Memory B cell (primary cell): ENCODE data around the gene GLG1.

Source experiments
- ATAC-seq: fragments of 150-1000 bp; cut with Tn5 transposase; 2 replicates; pipeline ENCODE4 v1.10.0; 2021; ENCODE audit warnings: low read depth, mild to moderate bottlenecking, moderate library complexity
- DNase-seq, 2 donors: peaks; one replicate each; pipeline ENCODE4 v3.0.0; 2022; ENCODE audit warnings: low spot score in 2 of 2
- H3K27ac Mint-ChIP-seq: one replicate; pipeline ENCODE4 v1.8.0; 2022; ENCODE audit warnings: mild to moderate bottlenecking, moderate library complexity, mixed read lengths
- H3K27me3 Mint-ChIP-seq: one replicate; pipeline ENCODE4 v1.8.0; 2022; ENCODE audit warnings: mixed read lengths
- H3K36me3 Mint-ChIP-seq: one replicate; pipeline ENCODE4 v1.8.0; 2022; ENCODE audit warnings: mild to moderate bottlenecking, mixed read lengths
- H3K4me1 Mint-ChIP-seq: one replicate; pipeline ENCODE4 v1.8.0; 2022; ENCODE audit warnings: mixed read lengths
- H3K4me3 Mint-ChIP-seq: one replicate; pipeline ENCODE4 v1.8.0; 2022; ENCODE audit warnings: mild to moderate bottlenecking, moderate library complexity, mixed read lengths
- H3K9me3 Mint-ChIP-seq: one replicate; pipeline ENCODE4 v1.8.0; 2022; ENCODE audit warnings: mixed read lengths

GLG1 gene

DNA sequence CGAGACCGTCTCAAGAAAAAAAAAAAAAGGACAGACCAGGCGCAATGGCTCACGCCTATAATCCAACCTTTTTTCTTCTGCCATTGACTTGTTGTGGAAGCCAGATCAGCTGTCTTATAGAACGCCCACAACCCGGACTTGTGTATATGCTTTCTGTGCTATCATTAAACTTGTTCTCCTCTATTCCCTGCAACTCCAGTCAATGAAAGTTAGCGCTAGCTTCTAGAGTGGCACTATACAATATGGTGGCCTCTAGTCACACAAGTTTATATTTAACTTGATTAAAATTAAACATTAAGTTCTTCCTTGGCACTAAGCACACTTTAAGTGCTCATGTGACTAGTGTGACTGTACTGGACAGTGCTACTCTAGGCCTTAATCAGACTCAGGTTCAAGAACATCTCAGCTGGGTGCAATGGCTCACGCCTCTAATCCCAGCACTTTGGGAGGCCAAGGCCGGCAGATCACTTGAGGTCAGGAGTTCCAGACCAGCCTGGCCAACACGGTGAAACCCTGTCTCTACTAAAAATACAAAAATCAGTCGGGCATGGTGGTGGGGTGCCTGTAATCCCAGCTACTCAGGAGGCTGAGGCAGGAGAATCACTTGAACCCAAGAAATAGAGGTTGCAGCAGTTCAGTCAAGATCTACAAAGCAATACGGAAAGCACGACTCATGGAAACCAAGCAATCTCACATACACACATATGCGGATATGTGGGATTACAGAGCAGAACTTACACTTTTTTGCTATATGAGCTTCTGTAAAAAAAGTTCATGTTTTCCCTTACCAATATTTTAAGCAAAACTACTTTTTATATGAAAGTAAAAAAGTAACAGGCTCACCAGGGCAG, 18.8 kb upstream of the GLG1 start:
- H3K27ac Mint-ChIP-seq, result no peak overlapping the region
- no peak overlapping the region for H3K4me3 Mint-ChIP-seq
- H3K4me1 Mint-ChIP-seq, result peaks cover 2% of the 10 kb centered on the region
- H3K27me3 Mint-ChIP-seq, result no peaks in the 10 kb centered on the region
- H3K36me3 Mint-ChIP-seq, result peaks cover 26% of the 10 kb centered on the region
- no peaks in the 10 kb centered on the region for H3K9me3 Mint-ChIP-seq
- DNase-seq (no peak), ATAC-seq (no peak)

GRCh38 chr16:74623839-74624235, 16.9 kb upstream of the GLG1 start:
- Mint-ChIP-seq H3K4me3 (no peak overlapping the region), H3K4me1 (peaks cover 2% of the 10 kb centered on the region), H3K36me3 (peaks cover 26% of the 10 kb centered on the region), H3K27ac (no peak overlapping the region), H3K27me3 (no peaks in the 10 kb centered on the region), H3K9me3 (no peaks in the 10 kb centered on the region)
- DNase-seq, result no peak
- ATAC-seq, result no peak

GRCh38 chr16:74623214-74623838, 16.4 kb upstream of the GLG1 start:
- Mint-ChIP-seq H3K27me3 (no peaks in the 10 kb centered on the region), H3K27ac (peak overlapping the region; percentile 49), H3K4me1 (peaks cover 2% of the 10 kb centered on the region), H3K4me3 (no peak overlapping the region), H3K9me3 (no peaks in the 10 kb centered on the region), H3K36me3 (peaks cover 24% of the 10 kb centered on the region)
- ATAC-seq (peak; percentile 56), DNase-seq (peak in 1 of 2 donors; percentile 16)

GRCh38 chr16:74622005-74622404, 15.1 kb upstream of the GLG1 start:
- H3K9me3 Mint-ChIP-seq, result no peaks in the 10 kb centered on the region
- H3K4me1 Mint-ChIP-seq, result no peaks in the 10 kb centered on the region
- DNase-seq (no peak), ATAC-seq (no peak)
- H3K27ac Mint-ChIP-seq, result no peak overlapping the region
- H3K36me3 Mint-ChIP-seq, result peaks cover 20% of the 10 kb centered on the region
- no peak overlapping the region for H3K4me3 Mint-ChIP-seq
- no peaks in the 10 kb centered on the region for H3K27me3 Mint-ChIP-seq

- Mint-ChIP-seq H3K27me3 (no peaks in the 10 kb centered on the region), H3K4me1 (no peaks in the 10 kb centered on the region), H3K27ac (no peak overlapping the region), H3K9me3 (no peaks in the 10 kb centered on the region), H3K36me3 (peaks cover 6% of the 10 kb centered on the region), H3K4me3 (no peak overlapping the region)
- ATAC-seq (no peak), DNase-seq (no peak)
Observed at GRCh38 chr16:74617206-74617788, 10.4 kb upstream of the GLG1 start.

DNA sequence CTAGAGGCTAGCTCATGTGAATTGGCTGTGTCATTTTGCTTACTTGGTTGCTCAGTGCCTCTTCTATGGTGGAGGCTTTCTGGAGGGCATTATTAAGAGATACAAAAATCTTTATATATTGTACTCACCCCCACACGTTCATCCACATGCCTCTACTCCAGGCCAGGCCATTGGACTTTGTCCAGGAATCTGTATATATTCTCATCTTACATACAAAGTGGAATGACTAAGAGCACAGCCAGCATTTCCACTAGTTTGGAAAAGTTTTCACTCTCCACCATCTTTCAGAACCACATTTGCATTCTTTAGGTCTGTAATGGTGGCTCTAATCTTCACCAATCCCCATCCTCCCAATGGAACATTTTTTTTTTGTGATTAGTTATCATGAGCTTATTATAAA, 4.8 kb upstream of the GLG1 start:
- Mint-ChIP-seq H3K36me3 (peaks cover 2% of the 10 kb centered on the region), H3K4me3 (no peak overlapping the region), H3K9me3 (no peaks in the 10 kb centered on the region), H3K4me1 (peaks cover 3% of the 10 kb centered on the region), H3K27ac (no peak overlapping the region), H3K27me3 (no peaks in the 10 kb centered on the region)
- DNase-seq (no peak), ATAC-seq (no peak)

- Mint-ChIP-seq H3K36me3 (no peaks in the 10 kb centered on the region), H3K27ac (no peak overlapping the region), H3K27me3 (no peaks in the 10 kb centered on the region), H3K4me3 (no peak overlapping the region), H3K4me1 (peaks cover 20% of the 10 kb centered on the region), H3K9me3 (no peaks in the 10 kb centered on the region)
- DNase-seq (no peak), ATAC-seq (no peak)
Observed at GRCh38 chr16:74608944-74609343, 2.0 kb upstream of the GLG1 start.

DNA sequence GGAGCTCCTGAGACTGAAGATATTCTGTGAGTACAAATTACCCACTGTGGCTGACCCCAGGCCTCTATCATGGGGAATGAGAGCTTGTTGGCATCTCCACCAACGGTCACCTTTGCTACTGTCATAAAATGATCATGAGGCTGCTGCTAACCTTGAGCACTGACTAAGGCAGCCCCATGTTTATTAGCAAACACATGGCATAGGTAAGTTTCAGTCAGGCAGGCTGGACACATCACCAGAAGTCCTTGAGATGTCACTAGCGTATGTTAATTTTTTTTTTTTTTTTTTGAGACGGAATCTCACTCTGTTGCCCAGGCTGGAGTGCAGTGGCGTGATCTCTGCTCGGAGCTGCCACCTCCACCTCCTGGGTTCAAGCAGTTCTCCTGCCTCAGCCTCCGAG, 1.5 kb upstream of the GLG1 start:
- Mint-ChIP-seq H3K4me1 (peaks cover 25% of the 10 kb centered on the region), H3K27me3 (no peaks in the 10 kb centered on the region), H3K9me3 (no peaks in the 10 kb centered on the region), H3K36me3 (no peaks in the 10 kb centered on the region), H3K4me3 (no peak overlapping the region), H3K27ac (peak overlapping the region; percentile 38)
- DNase-seq, result no peak
- no peak for ATAC-seq

DNA sequence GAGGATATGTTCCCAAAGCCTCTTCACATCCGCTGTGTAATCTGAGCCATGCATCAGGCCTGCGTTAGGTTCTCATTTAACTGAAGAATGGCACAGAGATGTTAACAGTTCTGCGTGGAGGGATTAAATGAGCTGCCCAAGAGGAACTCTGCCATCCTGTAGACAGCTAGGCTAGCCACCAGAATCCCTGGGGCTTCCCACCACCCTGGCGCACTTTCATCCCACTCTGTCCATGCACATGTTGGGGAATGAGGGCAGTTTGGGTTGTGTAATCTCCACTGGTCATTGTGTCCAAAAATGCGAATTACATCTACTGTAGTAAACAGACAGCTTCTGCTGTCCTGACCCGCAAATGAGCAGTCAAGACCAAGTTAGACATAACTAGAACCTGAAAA, 1.0 kb upstream of the GLG1 start:
- Mint-ChIP-seq H3K9me3 (no peaks in the 10 kb centered on the region), H3K27me3 (no peaks in the 10 kb centered on the region), H3K27ac (peak overlapping the region; percentile 38), H3K4me1 (peaks cover 26% of the 10 kb centered on the region), H3K36me3 (no peaks in the 10 kb centered on the region), H3K4me3 (peak overlapping the region; percentile 17)
- DNase-seq (no peak), ATAC-seq (no peak)

DNA sequence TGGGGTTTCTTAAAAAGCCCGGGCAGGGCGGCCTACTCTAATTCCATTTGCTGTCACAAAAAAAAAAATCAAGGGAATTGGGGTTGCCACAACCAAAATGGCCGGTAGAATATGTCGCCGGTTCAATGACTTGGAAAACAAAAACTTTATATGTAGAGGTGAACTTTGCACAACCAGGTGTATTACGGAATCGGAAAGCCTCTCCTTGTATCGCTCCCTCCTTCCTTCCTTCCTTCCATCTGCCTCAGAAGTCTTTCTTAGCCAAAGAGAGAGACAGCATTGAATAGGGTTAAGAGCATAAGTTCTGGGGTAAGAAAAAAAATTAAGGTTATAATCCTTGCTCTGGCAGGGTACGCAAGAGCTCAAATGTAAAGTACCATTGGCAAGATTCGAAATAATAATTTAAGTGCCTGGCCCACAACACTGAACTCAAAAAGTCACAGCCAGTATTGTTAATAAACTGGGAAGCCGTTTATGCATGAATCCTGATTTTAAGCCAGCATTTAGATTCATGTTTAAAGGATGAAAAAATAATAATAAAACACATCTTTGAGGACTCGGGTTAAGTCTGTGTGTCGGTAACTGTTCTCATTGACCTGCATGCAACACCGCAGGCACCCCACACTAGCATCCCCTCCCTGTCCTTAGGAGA, 522 bp upstream of the GLG1 start:
- DNase-seq (no peak), ATAC-seq (peak; percentile 46)
- H3K4me1 Mint-ChIP-seq, result peaks cover 28% of the 10 kb centered on the region
- H3K36me3 Mint-ChIP-seq, result no peaks in the 10 kb centered on the region
- H3K27me3 Mint-ChIP-seq, result no peaks in the 10 kb centered on the region
- no peaks in the 10 kb centered on the region for H3K9me3 Mint-ChIP-seq
- H3K4me3 Mint-ChIP-seq, result peak overlapping the region; percentile 97
- H3K27ac Mint-ChIP-seq, result peak overlapping the region; percentile 80

DNA sequence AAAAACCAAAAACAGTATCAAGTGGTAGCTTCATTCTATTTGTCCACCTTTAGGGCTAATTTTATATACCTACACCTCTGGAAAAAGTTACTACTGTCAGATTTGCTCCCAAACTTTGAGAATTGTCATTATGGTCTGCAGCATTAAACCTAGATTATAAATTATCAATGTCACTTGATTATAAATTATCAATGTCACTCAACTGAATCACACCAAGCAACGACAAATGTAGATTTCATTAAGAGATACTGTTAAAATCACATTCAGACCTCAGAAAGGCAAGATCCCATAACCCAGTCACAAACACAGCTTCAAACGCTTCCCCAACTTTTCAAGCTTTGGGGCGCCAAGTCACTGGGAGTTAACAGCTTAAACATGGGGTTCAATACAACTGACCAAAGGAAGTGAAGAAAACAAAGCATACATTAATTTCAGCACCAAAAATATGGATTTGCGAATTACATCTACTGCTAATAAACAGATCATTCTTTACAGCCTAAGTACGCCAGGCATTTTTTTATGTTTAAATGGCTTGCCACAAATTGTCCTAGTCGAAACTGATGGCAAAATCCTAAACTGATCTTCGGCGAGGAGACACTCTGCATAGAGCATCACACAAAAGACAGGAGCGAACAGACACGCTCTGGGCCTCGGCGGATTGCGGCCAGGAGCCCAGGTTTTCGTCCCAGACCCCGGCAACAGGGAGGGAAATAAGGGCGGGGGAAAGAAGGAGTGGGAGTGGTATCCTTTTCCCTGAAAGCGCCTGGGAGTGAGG, 981 bp downstream of the GLG1 start:
- Mint-ChIP-seq H3K27me3 (no peaks in the 10 kb centered on the region), H3K36me3 (no peaks in the 10 kb centered on the region), H3K9me3 (no peaks in the 10 kb centered on the region), H3K4me3 (peak overlapping the region; percentile 97), H3K4me1 (peaks cover 37% of the 10 kb centered on the region), H3K27ac (peak overlapping the region; percentile 97)
- DNase-seq, result no peak
- ATAC-seq, result no peak

- peaks cover 41% of the 10 kb centered on the region for H3K4me1 Mint-ChIP-seq
- no peaks in the 10 kb centered on the region for H3K27me3 Mint-ChIP-seq
- peak overlapping the region; percentile 15 for H3K4me3 Mint-ChIP-seq
- no peak for ATAC-seq
- no peak for DNase-seq
- peak overlapping the region; percentile 75 for H3K27ac Mint-ChIP-seq
- no peaks in the 10 kb centered on the region for H3K9me3 Mint-ChIP-seq
- no peaks in the 10 kb centered on the region for H3K36me3 Mint-ChIP-seq
Observed at GRCh38 chr16:74605332-74605731, 1.6 kb downstream of the GLG1 start.

DNA sequence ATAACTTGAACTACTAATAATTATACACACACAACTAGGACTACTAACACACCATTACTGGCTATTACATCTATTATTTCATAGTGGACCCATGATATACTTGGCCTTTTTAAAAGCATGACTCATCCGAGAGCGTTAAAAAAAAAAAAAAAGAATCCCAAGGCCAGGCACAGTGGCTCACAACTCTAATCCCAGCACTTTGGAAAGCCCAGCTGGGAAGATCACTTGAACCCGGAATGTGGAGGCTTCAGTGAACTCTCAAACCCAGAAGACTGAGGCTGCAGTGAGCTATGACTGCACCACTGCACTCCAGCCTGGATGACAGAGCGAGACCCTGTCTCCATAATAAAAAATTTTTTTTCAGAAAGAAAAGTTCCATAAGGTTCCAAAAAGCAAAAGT, 3.1 kb downstream of the GLG1 start:
- Mint-ChIP-seq H3K36me3 (peaks cover 4% of the 10 kb centered on the region), H3K27me3 (no peaks in the 10 kb centered on the region), H3K4me1 (peaks cover 50% of the 10 kb centered on the region), H3K9me3 (no peaks in the 10 kb centered on the region), H3K27ac (peak overlapping the region; percentile 65), H3K4me3 (no peak overlapping the region)
- no peak for DNase-seq
- ATAC-seq, result no peak
